IPS DF 4.7 (cell line): ENCODE measurements around the gene PODN.

Experiments
- DNase-seq: peaks from one replicate; pipeline ENCODE4 v3.0.0-alpha.2; 2013; ENCODE audit warnings: low spot score; ENCODE audit errors: extremely low read depth

Gene PODN

GRCh38 chr1:53061859-53062707, at the start of gene PODN:
Gene PODN, plus strand, starts transcription at chr1:53062213. Its CDS starts 7,643 bp downstream, at chr1:53069856.
- DNase-seq, result no peak

GRCh38 chr1:53014791-53015507, 47.1 kb upstream of the PODN start:
- peak; percentile 76 for DNase-seq

- no peak for DNase-seq
These were observed 46.5 kb upstream of the PODN start for GRCh38 chr1:53015508-53015860.

- DNase-seq, result no peak
These were observed 45.3 kb upstream of the PODN start for GRCh38 chr1:53016705-53017104.

GRCh38 chr1:53020588-53020987, 41.4 kb upstream of the PODN start:
- DNase-seq, result no peak

- DNase-seq, result no peak
These were observed 39.8 kb upstream of the PODN start for GRCh38 chr1:53022179-53022578.

- no peak for DNase-seq
These were observed 38.5 kb upstream of the PODN start for GRCh38 chr1:53023546-53023945.

- no peak for DNase-seq
These were observed 37.9 kb upstream of the PODN start for GRCh38 chr1:53024117-53024516.

- DNase-seq, result no peak
These were observed 36.8 kb upstream of the PODN start for GRCh38 chr1:53025034-53025768.

- no peak for DNase-seq
These were observed 36.3 kb upstream of the PODN start for GRCh38 chr1:53025769-53026112.

GRCh38 chr1:53026254-53026653, 35.8 kb upstream of the PODN start:
- DNase-seq, result no peak

GRCh38 chr1:53031732-53032131, 30.3 kb upstream of the PODN start:
- no peak for DNase-seq

GRCh38 chr1:53037159-53037558, 24.9 kb upstream of the PODN start:
- no peak for DNase-seq

GRCh38 chr1:53038566-53038965, 23.4 kb upstream of the PODN start:
- no peak for DNase-seq

GRCh38 chr1:53043271-53043670, 18.7 kb upstream of the PODN start:
- no peak for DNase-seq

GRCh38 chr1:53044926-53045325, 17.1 kb upstream of the PODN start:
- DNase-seq, result no peak

GRCh38 chr1:53046930-53047329, 15.1 kb upstream of the PODN start:
- DNase-seq, result no peak

GRCh38 chr1:53047737-53048736, 14.0 kb upstream of the PODN start:
- no peak for DNase-seq

GRCh38 chr1:53048960-53049573, 12.9 kb upstream of the PODN start:
- no peak for DNase-seq

GRCh38 chr1:53049574-53049967, 12.4 kb upstream of the PODN start:
- no peak for DNase-seq

GRCh38 chr1:53050310-53050709, 11.7 kb upstream of the PODN start:
- DNase-seq, result no peak
